Stimulated activated naive CD8-positive, alpha-beta T cell treated with anti-CD3 and anti-CD28 coated beads, Interleukin-15, Interleukin-2, amounts not matched to agents 100 ng/mL and 50 ng/mL, for 24 hours (primary cell): ENCODE measurements around the gene RNGTT.
"Not testable (repeated sequence)": the region's sequence is repeated elsewhere in the genome, so short reads cannot be mapped to it uniquely, and the experiment has no call there.

Experiments
- H3K27ac Mint-ChIP-seq: one replicate; pipeline ENCODE4 v1.8.0; 2021; ENCODE audit warnings: mild to moderate bottlenecking, mixed read lengths
- H3K27me3 Mint-ChIP-seq: one replicate; pipeline ENCODE4 v1.8.0; 2021; ENCODE audit warnings: mixed read lengths
- H3K36me3 Mint-ChIP-seq: one replicate; pipeline ENCODE4 v1.8.0; 2021; ENCODE audit warnings: low read depth, mixed read lengths
- H3K4me1 Mint-ChIP-seq: one replicate; pipeline ENCODE4 v1.8.0; 2021; ENCODE audit warnings: low read depth, mixed read lengths
- H3K4me3 Mint-ChIP-seq: one replicate; pipeline ENCODE4 v1.8.0; 2021; ENCODE audit warnings: mild to moderate bottlenecking, mixed read lengths
- H3K9me3 Mint-ChIP-seq: one replicate; pipeline ENCODE4 v1.8.0; 2021; ENCODE audit warnings: mixed read lengths

RNGTT gene

DNA sequence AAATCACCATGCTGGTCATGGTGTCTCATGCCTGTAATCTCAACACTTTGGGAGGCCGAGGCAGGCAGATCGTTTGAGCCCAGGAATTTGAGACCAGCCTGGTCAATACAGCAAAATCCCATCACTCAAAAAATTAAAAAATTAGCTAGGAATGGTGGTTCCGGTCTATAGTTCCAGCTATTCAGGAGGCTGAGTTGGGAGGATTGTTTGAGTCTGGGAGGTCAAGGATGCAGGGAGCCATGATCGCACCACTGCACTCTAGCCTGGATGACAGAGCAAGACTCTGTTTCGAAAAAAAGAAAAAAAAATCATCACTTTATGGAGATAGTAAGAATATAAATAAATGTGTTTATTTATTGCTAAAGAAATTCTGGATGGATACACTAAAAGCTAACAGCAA, 124.1 kb downstream of the RNGTT start:
- H3K9me3 Mint-ChIP-seq, result peaks cover 9% of the 10 kb centered on the region
- no peak overlapping the region for H3K27ac Mint-ChIP-seq
- no peak overlapping the region for H3K4me3 Mint-ChIP-seq
- peaks cover 82% of the 10 kb centered on the region for H3K36me3 Mint-ChIP-seq
- H3K27me3 Mint-ChIP-seq, result no peaks in the 10 kb centered on the region
- no peaks in the 10 kb centered on the region for H3K4me1 Mint-ChIP-seq

DNA sequence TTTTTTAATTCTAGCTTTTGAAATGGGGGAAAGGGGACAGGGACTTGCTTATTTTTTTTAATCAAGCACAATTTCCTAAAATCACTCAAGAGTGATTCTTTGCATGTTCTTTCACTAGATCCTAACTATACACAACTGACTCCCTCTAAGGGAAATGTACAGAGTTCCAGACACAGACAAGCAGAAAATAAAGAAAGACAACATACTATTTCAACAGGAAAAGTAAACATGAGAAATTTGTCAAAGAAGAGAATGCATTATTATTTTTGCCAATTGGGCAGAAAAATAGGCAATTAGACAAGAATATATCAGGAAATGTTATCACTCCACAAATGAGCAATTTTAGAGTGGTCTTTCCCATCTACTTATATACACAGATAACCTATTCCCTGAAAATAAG, 128.2 kb downstream of the RNGTT start:
- no peaks in the 10 kb centered on the region for H3K27me3 Mint-ChIP-seq
- no peak overlapping the region for H3K27ac Mint-ChIP-seq
- H3K4me3 Mint-ChIP-seq, result no peak overlapping the region
- H3K36me3 Mint-ChIP-seq, result peaks cover 88% of the 10 kb centered on the region
- H3K9me3 Mint-ChIP-seq, result peaks cover 29% of the 10 kb centered on the region
- no peaks in the 10 kb centered on the region for H3K4me1 Mint-ChIP-seq

DNA sequence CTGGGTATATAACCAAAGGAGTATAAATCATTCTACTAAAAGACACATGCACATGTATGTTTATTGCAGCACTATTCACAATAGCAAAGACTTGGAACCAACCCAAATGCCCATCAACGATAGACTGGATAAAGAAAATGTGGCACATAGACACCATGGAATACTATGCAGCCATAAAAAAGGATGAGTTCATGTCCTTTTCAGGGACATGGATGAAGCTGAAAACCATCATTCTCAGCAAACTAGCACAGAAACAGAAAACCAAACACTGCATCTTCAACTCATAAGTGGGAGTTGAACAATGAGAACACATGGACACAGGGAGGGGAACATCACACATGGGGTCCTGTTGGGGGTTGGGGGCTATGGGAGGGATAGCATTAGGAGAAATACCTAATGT, 130.3 kb downstream of the RNGTT start:
- Mint-ChIP-seq H3K9me3 (peaks cover 48% of the 10 kb centered on the region), H3K36me3 (peaks cover 92% of the 10 kb centered on the region)
- H3K4me1 Mint-ChIP-seq, H3K27ac Mint-ChIP-seq, H3K27me3 Mint-ChIP-seq, H3K4me3 Mint-ChIP-seq: not testable (repeated sequence)

DNA sequence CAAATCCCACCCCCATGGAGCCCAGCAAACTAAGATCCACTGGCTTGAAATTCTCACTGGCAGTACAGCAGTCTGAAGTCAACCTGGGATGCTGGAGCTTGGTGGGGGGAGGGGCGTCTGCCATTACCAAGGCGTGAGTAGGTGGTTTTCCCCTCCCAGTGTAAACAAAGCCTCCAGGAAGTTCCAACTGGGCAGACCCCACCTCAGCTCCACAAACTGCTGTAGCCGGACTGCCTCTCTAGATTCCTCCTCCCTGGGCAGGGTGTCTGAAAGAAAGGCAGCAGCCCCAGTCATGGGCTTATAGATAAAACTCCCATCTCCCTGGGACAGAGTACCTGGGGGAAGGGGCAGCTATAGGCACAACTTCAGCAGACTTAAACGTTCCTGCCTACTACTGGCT, 135.8 kb downstream of the RNGTT start:
- not testable (repeated sequence) for H3K4me1 Mint-ChIP-seq, H3K27ac Mint-ChIP-seq, H3K4me3 Mint-ChIP-seq, H3K27me3 Mint-ChIP-seq
- peaks cover 71% of the 10 kb centered on the region for H3K36me3 Mint-ChIP-seq
- H3K9me3 Mint-ChIP-seq, result peaks cover 38% of the 10 kb centered on the region

DNA sequence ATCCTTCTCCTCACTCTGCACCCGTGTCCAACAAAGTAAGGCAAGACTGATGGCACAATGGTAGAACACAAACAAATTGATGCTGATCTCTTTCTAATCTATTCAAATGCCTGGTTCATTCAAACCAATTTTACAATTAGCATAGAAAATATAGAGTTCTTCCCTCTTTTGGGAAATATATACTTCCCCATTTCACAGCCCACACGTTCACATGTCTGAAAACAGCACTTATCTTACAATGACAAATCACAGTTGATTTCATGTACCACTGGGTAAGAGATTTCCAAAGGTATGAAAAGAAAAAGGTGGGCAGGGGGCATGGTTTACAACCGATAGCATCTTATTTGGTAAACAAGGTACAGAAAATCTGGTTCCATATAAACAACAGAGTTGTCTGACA, 137.6 kb downstream of the RNGTT start:
- Mint-ChIP-seq H3K4me1 (no peaks in the 10 kb centered on the region), H3K9me3 (peaks cover 25% of the 10 kb centered on the region), H3K4me3 (no peak overlapping the region), H3K27ac (no peak overlapping the region), H3K27me3 (no peaks in the 10 kb centered on the region), H3K36me3 (peaks cover 60% of the 10 kb centered on the region)

DNA sequence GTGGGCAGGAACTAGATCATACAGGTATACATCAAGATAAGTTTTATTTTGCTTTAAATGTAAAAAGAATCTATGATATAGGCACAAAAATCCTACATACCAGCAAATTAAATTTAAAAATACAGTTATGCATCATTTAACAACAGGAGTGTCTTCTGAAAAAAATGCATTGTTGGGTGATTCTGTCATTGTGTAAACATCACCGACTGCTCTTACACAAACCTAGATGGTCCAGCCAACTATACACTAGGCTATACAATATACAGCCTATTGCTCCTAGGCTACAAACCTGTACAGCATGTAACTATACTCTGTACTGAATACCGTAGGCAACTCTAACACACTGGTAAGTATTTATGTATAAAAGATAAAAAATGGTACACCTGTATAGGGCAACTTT, 139.4 kb downstream of the RNGTT start:
- H3K4me1 Mint-ChIP-seq, result peaks cover 6% of the 10 kb centered on the region
- H3K27ac Mint-ChIP-seq, result no peak overlapping the region
- H3K36me3 Mint-ChIP-seq, result peaks cover 51% of the 10 kb centered on the region
- peaks cover 9% of the 10 kb centered on the region for H3K9me3 Mint-ChIP-seq
- no peaks in the 10 kb centered on the region for H3K27me3 Mint-ChIP-seq
- no peak overlapping the region for H3K4me3 Mint-ChIP-seq

DNA sequence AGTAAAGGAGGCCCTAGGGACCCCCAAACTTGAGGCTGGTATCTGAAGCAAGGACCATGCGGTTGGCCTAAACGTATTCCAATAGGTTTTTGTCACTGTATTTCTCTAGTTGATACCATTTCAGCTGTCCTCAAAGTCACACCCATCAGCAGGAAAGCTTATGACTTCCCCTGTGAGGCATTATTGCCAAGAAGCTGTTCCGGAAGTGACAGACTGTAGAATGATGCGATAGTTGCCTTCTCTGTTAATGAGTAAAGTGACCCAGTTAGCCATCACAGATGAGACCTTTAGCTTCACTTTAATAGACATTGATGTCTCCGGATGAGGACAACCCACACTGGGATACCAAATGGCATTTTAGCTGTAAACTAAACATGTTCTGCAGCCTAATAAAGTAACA, 147.9 kb downstream of the RNGTT start:
- no peak overlapping the region for H3K4me3 Mint-ChIP-seq
- H3K4me1 Mint-ChIP-seq, result peaks cover 17% of the 10 kb centered on the region
- H3K27me3 Mint-ChIP-seq, result no peaks in the 10 kb centered on the region
- no peak overlapping the region for H3K27ac Mint-ChIP-seq
- H3K36me3 Mint-ChIP-seq, result peaks cover 17% of the 10 kb centered on the region
- peaks cover 3% of the 10 kb centered on the region for H3K9me3 Mint-ChIP-seq

DNA sequence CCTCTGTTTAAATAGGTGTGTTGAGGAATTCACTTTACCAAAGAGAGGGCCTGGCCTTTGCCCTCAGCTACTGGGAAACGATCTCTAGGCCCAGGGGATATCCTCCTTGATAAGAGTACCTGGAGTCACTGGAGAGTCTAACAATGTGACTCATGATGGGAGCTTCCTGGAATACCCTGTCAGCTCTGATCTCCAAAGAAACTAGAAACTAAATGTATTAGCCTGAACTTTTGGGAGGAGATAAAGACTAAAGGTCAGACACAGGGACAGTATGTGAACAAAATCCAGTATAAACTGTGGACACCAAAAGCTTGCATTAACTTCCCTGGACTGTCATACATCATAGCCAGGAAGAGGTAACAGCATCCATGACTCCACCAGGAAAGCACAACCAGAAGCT, 148.5 kb downstream of the RNGTT start:
- Mint-ChIP-seq H3K4me3 (no peak overlapping the region), H3K27ac (peak overlapping the region; percentile 34), H3K36me3 (peaks cover 17% of the 10 kb centered on the region), H3K4me1 (peaks cover 17% of the 10 kb centered on the region), H3K9me3 (peaks cover 3% of the 10 kb centered on the region), H3K27me3 (no peaks in the 10 kb centered on the region)

DNA sequence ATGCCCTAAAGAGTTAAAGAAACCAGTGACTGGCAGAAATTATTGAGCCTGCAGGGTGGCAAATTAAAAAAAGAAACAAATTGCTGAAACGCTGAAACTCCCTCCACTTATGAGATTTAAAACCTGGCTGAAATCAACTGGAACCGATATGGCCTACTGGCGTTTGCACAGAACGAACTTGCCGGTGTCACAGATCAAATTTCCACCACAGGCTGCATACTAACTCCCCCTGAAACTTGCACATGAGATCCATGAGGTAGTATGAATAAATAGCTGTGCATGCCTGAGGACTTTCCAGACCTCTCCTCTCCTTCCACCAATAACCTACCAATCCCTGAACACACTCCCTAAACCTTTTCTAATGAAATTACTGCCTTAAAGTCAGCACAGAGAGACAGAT, 150.4 kb downstream of the RNGTT start:
- Mint-ChIP-seq H3K4me1 (peaks cover 11% of the 10 kb centered on the region), H3K27me3 (no peaks in the 10 kb centered on the region), H3K36me3 (peaks cover 24% of the 10 kb centered on the region), H3K4me3 (no peak overlapping the region), H3K9me3 (peaks cover 5% of the 10 kb centered on the region), H3K27ac (no peak overlapping the region)

DNA sequence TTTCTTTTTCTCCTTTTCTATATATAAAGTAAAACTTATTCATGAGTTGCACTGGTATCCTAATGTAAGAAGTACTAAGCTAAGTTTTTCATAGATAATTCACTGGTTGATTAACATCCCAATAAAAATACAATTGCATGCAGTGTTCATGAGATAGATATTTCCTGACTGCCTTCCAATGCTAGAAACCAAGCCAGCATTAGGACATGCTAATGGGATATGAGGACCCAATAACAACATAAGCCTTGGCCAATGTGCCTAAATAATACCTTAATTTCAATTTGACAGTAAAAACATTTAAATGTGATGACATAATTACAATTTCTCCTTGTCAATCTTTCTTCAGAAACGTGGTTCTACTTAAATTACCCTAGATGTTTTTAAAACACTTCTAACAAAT, 152.7 kb downstream of the RNGTT start:
- peaks cover 20% of the 10 kb centered on the region for H3K9me3 Mint-ChIP-seq
- H3K27me3 Mint-ChIP-seq, result no peaks in the 10 kb centered on the region
- H3K27ac Mint-ChIP-seq, result no peak overlapping the region
- peaks cover 4% of the 10 kb centered on the region for H3K4me1 Mint-ChIP-seq
- H3K36me3 Mint-ChIP-seq, result peaks cover 38% of the 10 kb centered on the region
- no peak overlapping the region for H3K4me3 Mint-ChIP-seq

DNA sequence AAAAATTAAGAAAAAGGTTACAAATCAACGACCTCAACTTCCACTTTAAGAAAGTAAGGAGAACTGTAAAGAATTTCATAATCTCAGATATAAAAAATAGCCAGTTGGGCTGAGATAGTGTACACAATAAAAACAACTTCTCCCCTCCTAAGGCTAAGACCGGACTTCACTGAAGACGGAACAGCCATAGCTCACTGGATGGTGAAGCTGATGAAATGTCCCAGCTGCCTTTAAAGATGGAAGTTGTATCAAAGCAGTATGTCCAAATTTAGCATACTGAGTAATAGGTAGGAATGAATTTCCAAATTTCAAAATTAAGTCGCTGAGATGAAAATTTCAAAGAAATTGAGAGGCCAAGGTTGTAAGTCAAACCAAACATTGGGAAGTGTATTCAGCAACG, 153.3 kb downstream of the RNGTT start:
- H3K4me3 Mint-ChIP-seq, result no peak overlapping the region
- peaks cover 44% of the 10 kb centered on the region for H3K36me3 Mint-ChIP-seq
- peaks cover 10% of the 10 kb centered on the region for H3K4me1 Mint-ChIP-seq
- no peaks in the 10 kb centered on the region for H3K27me3 Mint-ChIP-seq
- H3K9me3 Mint-ChIP-seq, result peaks cover 23% of the 10 kb centered on the region
- H3K27ac Mint-ChIP-seq, result no peak overlapping the region

DNA sequence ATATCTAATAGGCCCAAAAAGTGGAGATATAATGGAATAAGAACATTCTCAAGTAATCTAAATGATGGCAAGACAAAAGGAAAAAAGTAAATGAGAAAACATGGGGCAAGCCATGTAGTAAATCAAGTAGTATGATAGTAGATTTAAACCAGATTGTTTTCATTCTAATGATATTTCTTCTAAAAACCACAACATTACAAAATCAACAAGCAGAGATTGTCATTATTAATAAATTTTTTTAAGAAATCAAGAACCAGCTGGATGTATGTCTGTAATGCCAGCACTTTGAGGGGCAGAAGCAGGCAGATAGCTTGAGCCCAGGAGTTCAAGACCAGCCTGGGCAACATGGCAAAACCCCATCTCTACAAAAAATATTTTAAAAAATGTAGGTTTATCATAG, 155.0 kb downstream of the RNGTT start:
- Mint-ChIP-seq H3K4me3 (no peak overlapping the region), H3K27me3 (no peaks in the 10 kb centered on the region), H3K9me3 (peaks cover 23% of the 10 kb centered on the region), H3K36me3 (peaks cover 49% of the 10 kb centered on the region), H3K27ac (no peak overlapping the region), H3K4me1 (peaks cover 13% of the 10 kb centered on the region)

DNA sequence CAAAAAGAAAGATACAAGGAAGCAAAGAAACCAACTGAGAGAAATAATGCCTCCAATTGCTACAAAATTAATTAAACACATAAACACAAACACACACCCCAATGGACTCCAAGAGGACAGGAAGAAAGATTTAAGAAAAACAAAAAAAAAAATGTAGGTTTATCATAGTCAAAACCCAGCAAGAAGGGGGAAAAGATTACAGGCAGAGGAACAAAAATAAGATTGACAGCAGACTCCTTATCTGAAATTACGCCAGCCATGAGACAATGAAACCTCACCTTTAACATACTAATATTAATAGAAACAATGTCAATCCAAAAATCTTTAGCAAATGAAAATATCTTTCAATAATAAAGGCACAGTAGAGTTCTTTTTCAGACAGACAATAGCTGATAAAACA, 155.8 kb downstream of the RNGTT start:
- no peaks in the 10 kb centered on the region for H3K27me3 Mint-ChIP-seq
- no peak overlapping the region for H3K27ac Mint-ChIP-seq

DNA sequence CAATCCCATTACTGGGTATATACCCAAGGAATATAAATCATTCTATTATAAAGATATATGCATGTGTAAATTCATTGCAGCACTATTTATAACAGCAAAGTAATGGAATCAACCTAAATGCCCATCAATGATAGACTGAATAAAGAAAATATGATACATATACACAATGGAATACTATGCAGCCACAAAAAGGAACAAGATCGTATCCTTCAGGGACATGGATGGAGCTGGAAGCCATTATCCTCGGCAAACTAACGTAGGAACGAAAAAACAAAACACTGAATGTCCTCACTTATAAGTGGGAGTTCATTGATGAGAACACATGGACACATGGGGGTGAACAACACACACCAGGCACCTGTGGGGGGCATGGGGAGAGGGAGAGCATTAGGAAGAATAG, 156.7 kb downstream of the RNGTT start:
- H3K27me3 Mint-ChIP-seq, result no peaks in the 10 kb centered on the region
- H3K4me1 Mint-ChIP-seq, result peaks cover 13% of the 10 kb centered on the region
- no peak overlapping the region for H3K27ac Mint-ChIP-seq
- H3K9me3 Mint-ChIP-seq, result peaks cover 23% of the 10 kb centered on the region
- peaks cover 61% of the 10 kb centered on the region for H3K36me3 Mint-ChIP-seq
- no peak overlapping the region for H3K4me3 Mint-ChIP-seq

More for the DNA sequence above, 155.8 kb downstream of the RNGTT start:
- Mint-ChIP-seq H3K9me3 (peaks cover 23% of the 10 kb centered on the region), H3K36me3 (peaks cover 54% of the 10 kb centered on the region), H3K4me3 (no peak overlapping the region), H3K4me1 (peaks cover 13% of the 10 kb centered on the region)

DNA sequence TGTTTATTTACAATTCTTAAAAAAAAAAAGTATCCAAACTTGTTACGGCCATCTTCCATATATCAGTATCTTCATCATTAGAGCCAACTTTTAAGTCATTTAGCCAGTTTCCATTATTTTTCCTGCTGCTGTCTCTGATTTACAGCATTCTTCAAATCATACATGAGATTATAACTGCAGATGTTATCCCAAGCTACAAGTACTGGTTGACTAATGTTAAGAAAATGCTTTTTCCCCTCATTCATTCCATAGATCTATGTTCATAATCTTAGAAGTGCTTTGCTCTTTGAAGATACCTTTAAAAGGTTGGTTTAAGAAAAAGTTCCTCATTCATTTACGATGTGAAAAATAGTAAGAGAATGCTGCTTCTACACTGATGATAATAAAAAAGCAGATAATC, 158.7 kb downstream of the RNGTT start:
- Mint-ChIP-seq H3K4me3 (no peak overlapping the region), H3K27ac (no peak overlapping the region), H3K27me3 (no peaks in the 10 kb centered on the region), H3K4me1 (peaks cover 13% of the 10 kb centered on the region), H3K36me3 (peaks cover 70% of the 10 kb centered on the region), H3K9me3 (peaks cover 23% of the 10 kb centered on the region)

DNA sequence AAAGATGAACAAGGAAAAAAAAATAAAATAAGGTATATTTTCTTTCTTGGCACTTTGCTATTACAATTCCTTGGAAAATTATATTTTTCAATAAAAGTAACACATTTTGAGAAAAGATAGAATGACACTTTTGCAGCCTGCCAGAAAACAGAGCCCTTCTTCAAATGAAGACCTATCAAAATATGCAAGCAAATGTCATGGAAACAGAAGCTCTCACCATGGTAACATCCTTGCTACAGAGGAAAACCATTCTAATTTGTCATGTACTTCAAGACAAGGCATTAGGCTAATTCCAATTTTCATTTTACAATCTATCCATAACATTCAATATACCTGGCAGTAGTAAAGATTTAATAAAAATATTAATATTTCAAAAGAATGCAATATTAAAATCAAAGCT, 177.9 kb downstream of the RNGTT start:
- no peak overlapping the region for H3K4me3 Mint-ChIP-seq
- no peaks in the 10 kb centered on the region for H3K27me3 Mint-ChIP-seq

More for the DNA sequence above, 177.9 kb downstream of the RNGTT start:
- no peak overlapping the region for H3K27ac Mint-ChIP-seq
- H3K4me1 Mint-ChIP-seq, result no peaks in the 10 kb centered on the region
- H3K9me3 Mint-ChIP-seq, result no peaks in the 10 kb centered on the region
- H3K36me3 Mint-ChIP-seq, result no peaks in the 10 kb centered on the region
